GM19238 (cell line): ENCODE results near the gene IGF2BP1.
A peak's percentile ranks its signal among the peaks of the same experiment; 100 is the strongest.
"Not testable (repeated sequence)": the region's sequence is repeated elsewhere in the genome, so short reads cannot be mapped to it uniquely, and the experiment has no call there.

ENCODE experiments used
- DNase-seq: peaks from one replicate; pipeline ENCODE4 v3.0.0; 2011; ENCODE audit warnings: low spot score; ENCODE audit not compliant: insufficient read length

Gene IGF2BP1

GRCh38 chr17:49018748-49019147 lies 21.6 kb downstream of the IGF2BP1 start:
- DNase-seq: no peak

GRCh38 chr17:49020609-49021008 lies 23.4 kb downstream of the IGF2BP1 start:
- no peak for DNase-seq

GRCh38 chr17:49021095-49021767 lies 24.0 kb downstream of the IGF2BP1 start:
- DNase-seq: no peak

GRCh38 chr17:49021768-49022103 lies 24.6 kb downstream of the IGF2BP1 start:
- DNase-seq: no peak

DNA sequence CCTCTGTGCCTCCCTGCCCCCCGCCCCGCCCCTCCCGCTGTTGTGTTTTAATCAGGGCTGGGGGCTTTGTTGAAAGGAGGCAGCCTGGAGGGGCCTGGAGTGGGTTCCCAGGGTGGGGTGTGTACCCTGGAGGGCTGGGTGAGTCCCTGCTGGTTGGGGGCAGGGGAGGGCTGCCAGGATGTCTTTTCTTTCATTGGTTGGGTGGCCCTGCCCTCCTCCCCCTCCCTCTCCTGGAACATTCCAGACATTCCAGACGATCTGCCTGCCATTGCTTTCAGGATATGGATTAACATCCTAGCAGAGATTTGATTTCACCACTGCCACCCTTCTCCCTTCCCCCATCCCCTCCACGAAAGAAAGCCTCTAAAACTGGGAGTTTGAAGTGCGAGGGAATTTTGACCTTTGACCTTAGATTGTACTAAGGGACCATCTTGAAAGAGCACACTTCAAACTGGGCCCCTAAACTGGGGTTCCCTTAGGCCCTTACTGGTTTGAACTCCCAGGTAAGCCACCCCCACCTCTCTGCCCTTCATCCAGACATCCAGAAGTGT lies 25.3 kb downstream of the IGF2BP1 start:
- no peak for DNase-seq

GRCh38 chr17:49024523-49024922 lies 27.3 kb downstream of the IGF2BP1 start:
- no peak for DNase-seq

DNA sequence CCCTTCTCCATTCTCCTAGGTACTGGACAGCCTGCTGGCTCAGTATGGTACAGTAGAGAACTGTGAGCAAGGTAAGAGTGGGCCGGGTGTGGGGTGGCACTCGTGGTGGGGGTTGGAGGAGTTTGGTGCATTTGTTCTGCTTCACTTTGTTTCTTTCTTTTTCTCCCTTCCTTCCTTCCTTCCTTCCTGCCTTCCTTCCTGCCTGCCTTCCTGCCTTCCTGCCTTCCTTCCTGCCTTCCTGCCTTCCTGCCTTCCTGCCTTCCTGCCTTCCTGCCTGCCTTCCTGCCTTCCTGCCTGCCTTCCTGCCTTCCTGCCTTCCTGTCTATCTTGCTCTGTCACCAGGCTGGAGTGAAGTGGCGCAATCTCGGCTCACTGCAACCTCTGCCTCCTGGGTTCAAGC lies 29.3 kb downstream of the IGF2BP1 start:
- DNase-seq: not testable (repeated sequence)

- no peak for DNase-seq
Measured at GRCh38 chr17:49028271-49028670, 31.1 kb downstream of the IGF2BP1 start.

- DNase-seq: no peak
Measured at GRCh38 chr17:49029801-49030200, 32.6 kb downstream of the IGF2BP1 start.

- DNase-seq: peak; percentile 58
Measured at GRCh38 chr17:49031965-49032928, 35.1 kb downstream of the IGF2BP1 start.

DNA sequence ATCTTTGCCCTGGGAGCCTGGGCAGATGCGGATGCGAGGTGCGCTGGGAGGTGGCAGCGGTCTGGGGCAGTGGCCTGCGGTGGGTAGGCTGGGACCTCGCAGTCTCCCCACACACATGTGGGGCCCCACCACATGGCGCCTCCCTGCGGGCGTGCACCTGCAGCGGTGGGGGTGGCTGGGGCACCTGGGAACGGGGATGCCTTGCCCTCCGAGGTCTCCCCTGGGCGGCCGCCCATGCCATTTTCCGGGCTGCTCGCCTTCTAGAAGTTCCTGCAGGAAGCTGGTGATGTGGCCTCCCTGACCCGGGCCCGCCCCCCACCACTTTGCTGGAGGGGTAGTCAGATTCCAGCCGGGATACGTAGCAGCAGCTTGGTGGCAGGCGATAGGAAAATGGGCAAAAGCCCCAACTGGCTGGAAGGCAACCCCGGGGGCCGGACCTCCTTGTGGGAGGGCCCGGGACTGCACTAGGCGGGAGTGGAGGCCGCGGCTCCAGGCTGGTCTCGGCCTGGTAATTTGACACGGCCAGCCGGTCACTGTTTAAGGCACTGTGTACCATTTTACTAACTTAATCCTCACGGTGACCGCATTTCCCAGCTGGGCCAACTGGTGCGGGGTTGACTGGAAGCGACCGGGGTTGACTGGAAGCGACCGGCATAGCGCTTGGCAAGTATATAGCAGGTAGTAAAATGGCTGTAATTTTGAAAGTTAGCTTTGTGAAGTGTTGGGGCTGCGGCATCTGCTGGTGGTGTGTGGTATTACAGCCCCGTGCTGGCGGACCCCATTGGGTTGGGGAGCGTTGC lies 38.5 kb downstream of the IGF2BP1 start:
- DNase-seq: no peak

DNA sequence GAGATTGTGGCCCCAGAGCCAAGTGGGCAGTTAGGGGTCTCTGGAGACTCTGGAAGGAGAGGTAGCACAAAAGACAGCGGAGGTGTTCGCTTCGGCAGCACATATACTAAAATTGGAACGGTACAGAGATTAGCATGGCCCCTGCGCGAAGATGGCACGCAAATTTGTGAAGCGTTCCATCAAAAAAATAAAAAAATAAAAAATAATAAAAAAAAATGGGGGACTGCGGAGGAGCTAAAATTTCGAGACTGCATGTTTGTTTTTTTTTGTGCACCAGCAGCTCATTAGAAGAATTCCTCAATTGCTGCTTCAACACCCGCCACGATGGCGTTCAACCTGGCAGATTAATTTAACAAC lies 39.1 kb downstream of the IGF2BP1 start:
- DNase-seq: no peak

DNA sequence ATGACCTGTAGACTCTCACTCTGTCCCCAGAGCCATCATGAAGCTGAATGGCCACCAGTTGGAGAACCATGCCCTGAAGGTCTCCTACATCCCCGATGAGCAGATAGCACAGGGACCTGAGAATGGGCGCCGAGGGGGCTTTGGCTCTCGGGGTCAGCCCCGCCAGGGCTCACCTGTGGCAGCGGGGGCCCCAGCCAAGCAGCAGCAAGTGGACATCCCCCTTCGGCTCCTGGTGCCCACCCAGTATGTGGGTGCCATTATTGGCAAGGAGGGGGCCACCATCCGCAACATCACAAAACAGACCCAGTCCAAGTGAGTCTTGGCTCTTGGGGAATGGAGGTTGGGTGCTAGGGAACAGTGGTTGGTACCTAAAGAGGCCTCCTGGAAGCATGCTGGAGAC lies 41.0 kb downstream of the IGF2BP1 start:
- no peak for DNase-seq

DNA sequence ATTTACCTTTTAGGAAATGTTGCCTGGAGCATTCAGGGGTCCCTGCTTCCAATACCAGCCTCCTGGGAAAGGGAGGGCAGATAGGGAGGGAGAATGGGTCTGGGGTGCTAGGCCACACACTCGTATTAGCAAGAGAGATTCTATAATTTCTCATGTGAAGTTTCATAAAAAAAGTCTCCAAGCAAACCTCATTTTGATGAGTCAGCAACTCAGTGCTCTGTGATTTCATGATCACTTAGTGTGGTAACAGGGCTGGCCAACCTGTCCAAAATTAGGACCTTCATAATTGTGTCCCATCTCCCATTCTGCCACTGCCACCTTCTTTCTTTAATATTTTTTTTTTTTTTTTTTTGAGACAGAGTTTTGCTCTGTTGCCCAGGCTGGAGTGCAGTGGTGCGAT lies 41.4 kb downstream of the IGF2BP1 start:
- DNase-seq: no peak

DNA sequence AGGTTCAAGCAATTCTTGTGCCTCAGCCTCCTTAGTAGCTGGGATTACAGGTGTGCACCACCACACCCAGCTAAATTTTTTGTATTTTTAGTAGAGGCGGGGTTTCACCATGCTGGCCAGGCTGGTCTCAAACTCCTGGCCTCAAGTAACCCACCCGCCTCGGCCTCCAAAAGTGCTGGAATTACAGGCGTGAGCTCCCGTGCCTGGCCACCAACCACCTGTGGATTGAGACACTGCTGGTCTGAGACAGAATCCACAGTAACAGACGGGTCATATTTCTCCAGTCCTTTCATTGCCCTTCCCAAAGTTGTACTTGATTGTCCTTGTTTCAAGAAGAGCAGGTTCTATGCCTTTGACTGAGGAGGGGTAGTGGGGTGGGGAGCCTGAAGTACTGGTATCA lies 42.3 kb downstream of the IGF2BP1 start:
- DNase-seq: not testable (repeated sequence)

DNA sequence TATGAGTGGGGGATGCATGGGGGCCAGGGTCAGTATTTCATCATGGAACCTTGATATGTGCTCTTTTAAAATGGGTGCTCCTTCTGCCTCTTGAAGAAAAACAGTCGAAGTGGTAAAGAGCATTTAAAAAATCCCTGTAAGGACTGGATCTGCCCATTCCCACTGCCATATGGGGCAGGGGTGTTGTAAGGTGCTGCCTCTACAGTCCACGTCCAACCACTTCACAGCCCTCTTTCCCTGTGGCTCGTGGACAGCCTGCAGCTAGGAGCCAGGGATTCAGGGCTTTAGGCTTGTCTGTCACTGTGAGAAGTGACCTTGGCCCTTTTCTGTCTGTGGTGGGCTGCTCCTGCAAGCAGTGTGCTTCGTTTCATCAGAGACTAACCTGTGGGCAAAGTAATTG lies 44.3 kb downstream of the IGF2BP1 start:
- DNase-seq: no peak

DNA sequence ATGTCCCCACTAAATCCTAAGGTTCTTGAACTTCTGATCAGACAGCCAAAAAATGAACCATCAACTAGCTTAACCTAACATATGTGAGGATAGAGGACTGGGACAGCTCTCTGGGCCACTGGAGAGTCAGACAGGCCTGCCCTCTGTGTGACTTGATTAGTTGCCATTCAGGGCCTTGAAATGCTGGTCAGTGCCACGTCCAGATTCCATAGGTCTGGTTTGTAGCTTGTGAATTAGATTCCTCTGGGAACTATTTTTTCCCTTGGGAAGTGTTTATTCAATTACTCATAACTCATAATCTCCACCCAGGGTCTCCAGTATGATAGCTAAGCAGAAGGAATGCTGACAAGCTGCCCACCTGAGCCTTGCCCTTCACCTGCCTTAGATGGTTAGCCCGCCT lies 48.2 kb downstream of the IGF2BP1 start:
- no peak for DNase-seq

GRCh38 chr17:49046912-49047311 lies 49.7 kb downstream of the IGF2BP1 start:
- no peak for DNase-seq

- no peak for DNase-seq
Measured at GRCh38 chr17:49049265-49049664, 52.1 kb downstream of the IGF2BP1 start.

DNA sequence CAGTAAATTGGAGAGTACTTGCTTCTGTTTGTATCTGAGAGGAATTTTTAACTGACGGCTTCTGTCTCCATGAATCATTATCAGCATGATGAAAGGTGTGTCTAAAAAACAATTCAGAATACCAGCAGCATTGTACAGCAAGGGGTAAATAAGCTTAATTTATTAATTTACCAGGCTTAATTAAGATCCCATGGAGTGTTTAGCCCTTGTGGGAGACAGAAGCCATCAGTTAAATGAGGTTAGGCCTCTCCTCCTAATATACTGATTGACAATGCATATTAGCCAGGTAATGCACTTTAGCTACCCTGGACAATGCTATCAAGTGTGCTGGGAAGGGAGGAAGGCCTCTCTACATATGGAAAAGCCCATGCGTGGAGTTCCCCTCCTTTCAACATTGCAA lies 53.4 kb downstream of the IGF2BP1 start:
- no peak for DNase-seq

GRCh38 chr17:49051269-49051668 lies 54.1 kb downstream of the IGF2BP1 start:
- no peak for DNase-seq
